Gastroesophageal sphincter (tissue), 3 donors: Measurements from ENCODE around the gene ARID1A.

Experiments used
- EP300 ChIP-seq: sonication (generic); formaldehyde crosslinking; IDR thresholded peaks from one replicate; pipeline ENCODE4 v1.6.1; 2017; ENCODE audit warnings: antibody characterized with exemption, mild to moderate bottlenecking
- POLR2A ChIP-seq, 2 donors: fragments of 450-650 bp; IDR thresholded peaks; one replicate each; pipeline ENCODE4 v1.6.1; 2017; ENCODE audit warnings: antibody characterized with exemption in 2 of 2, mild to moderate bottlenecking in 2 of 2, moderate library complexity in 1 of 2
- POLR2AphosphoS5 ChIP-seq: sonication (generic); formaldehyde crosslinking; IDR thresholded peaks from one replicate; pipeline ENCODE4 v1.6.1; 2017; ENCODE audit warnings: antibody characterized with exemption
- TF ChIP-seq, protein P1 (sequence below), 4 experiments: fragments of 200-600 bp in 2 of 4; fragments of 450-650 bp in 2 of 4; sonication (generic) in 1 of 4; IDR thresholded peaks; one replicate each; pipeline ENCODE4 v1.5.1; 2017 to 2019; ENCODE audit warnings: antibody characterized with exemption in 4 of 4, mild to moderate bottlenecking in 2 of 4, moderate library complexity in 2 of 4

- TF ChIP-seq POLR2AphosphoS5 (no peak), POLR2A (IDR thresholded peaks at IDR 0.05) (no peak), EP300 (no peak)
- TF ChIP-seq, protein P1, sequence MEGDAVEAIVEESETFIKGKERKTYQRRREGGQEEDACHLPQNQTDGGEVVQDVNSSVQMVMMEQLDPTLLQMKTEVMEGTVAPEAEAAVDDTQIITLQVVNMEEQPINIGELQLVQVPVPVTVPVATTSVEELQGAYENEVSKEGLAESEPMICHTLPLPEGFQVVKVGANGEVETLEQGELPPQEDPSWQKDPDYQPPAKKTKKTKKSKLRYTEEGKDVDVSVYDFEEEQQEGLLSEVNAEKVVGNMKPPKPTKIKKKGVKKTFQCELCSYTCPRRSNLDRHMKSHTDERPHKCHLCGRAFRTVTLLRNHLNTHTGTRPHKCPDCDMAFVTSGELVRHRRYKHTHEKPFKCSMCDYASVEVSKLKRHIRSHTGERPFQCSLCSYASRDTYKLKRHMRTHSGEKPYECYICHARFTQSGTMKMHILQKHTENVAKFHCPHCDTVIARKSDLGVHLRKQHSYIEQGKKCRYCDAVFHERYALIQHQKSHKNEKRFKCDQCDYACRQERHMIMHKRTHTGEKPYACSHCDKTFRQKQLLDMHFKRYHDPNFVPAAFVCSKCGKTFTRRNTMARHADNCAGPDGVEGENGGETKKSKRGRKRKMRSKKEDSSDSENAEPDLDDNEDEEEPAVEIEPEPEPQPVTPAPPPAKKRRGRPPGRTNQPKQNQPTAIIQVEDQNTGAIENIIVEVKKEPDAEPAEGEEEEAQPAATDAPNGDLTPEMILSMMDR (IDR thresholded peaks at IDR 0.05): no peak
Measured at GRCh38 chr1:26791148-26791547, 95.3 kb downstream of the ARID1A start.
